Measurements from ENCODE around the gene KCNJ11.

DNA sequence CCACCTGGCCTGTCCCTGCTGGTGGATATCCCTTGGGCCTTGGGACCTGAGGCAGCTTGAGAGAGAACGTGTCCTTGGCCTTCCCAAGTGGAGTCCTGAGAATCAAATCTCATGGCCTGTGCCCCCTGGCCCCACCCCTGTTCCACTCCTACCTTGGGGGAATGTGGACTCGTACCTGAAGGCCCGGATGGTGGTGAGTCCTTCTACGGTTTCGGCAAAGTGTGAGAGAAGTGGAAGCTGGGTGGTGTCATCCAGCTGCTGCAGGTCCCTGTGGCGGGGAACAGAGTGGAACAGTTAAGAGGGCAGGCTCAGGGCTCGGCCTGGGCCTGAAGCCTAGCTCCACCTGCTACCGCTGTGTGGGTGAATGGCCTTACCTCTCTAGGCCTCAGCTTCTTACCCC lies 14.0 kb upstream of the KCNJ11 start:
- TF ChIP-seq, protein P1, sequence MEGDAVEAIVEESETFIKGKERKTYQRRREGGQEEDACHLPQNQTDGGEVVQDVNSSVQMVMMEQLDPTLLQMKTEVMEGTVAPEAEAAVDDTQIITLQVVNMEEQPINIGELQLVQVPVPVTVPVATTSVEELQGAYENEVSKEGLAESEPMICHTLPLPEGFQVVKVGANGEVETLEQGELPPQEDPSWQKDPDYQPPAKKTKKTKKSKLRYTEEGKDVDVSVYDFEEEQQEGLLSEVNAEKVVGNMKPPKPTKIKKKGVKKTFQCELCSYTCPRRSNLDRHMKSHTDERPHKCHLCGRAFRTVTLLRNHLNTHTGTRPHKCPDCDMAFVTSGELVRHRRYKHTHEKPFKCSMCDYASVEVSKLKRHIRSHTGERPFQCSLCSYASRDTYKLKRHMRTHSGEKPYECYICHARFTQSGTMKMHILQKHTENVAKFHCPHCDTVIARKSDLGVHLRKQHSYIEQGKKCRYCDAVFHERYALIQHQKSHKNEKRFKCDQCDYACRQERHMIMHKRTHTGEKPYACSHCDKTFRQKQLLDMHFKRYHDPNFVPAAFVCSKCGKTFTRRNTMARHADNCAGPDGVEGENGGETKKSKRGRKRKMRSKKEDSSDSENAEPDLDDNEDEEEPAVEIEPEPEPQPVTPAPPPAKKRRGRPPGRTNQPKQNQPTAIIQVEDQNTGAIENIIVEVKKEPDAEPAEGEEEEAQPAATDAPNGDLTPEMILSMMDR (IDR thresholded peaks at IDR 0.05; ENCODE audit: low read length), result no peak
- no peak for TF ChIP-seq EZH2 (IDR thresholded peaks at IDR 0.05; ENCODE audit: borderline replicate concordance, low read length)

Measured in OCI-LY1 (cell line).